MCF 10A (cell line): ENCODE data around the gene SLC22A1. TPM values are rescaled to one million over a fixed set of nuclear protein-coding genes. Genes with fewer than 3 reads are reported as not detected.

Experiments
- BruUV-seq: library from RNA; stranded (reverse); fragments of 400-500 nt; replicated peaks from 2 replicates; lab custom pipeline; 2021; lab: Mats Ljungman, UMichigan
- CTCF ChIA-PET: fragments of 300-600 bp; sonication (Branson Sonifier 250); formaldehyde crosslinking; extraction: SDS; loops from one replicate; lab custom pipeline; 2021; ENCODE audit warnings: antibody characterized with exemption, inconsistent platforms; lab: Yijun Ruan, JAX
- POLR2A ChIA-PET: fragments of 300-600, 350-650 bp; sonication (Branson Sonifier 250); formaldehyde crosslinking; extraction: SDS; loops from one replicate; lab custom pipeline; 2020; ENCODE audit warnings: antibody characterized with exemption, inconsistent platforms; lab: Yijun Ruan, JAX
- DNase-seq: peaks from one replicate; pipeline ENCODE4 v3.0.0-alpha.2; 2018; ENCODE audit not compliant: unreplicated experiment
- H3K27ac Mint-ChIP-seq: one replicate; pipeline ENCODE4 v1.8.0; 2022; ENCODE audit warnings: mild to moderate bottlenecking, low read depth, mixed read lengths; ENCODE audit not compliant: unreplicated experiment
- H3K27me3 Mint-ChIP-seq: one replicate; pipeline ENCODE4 v1.8.0; 2022; ENCODE audit warnings: mixed read lengths; ENCODE audit not compliant: insufficient read depth, unreplicated experiment
- H3K36me3 Mint-ChIP-seq: one replicate; pipeline ENCODE4 v1.8.0; 2022; ENCODE audit warnings: mild to moderate bottlenecking, moderate library complexity, mixed read lengths; ENCODE audit not compliant: insufficient read depth, unreplicated experiment
- H3K4me1 Mint-ChIP-seq: one replicate; pipeline ENCODE4 v1.8.0; 2022; ENCODE audit warnings: mixed read lengths; ENCODE audit not compliant: insufficient read depth, unreplicated experiment
- H3K4me3 Mint-ChIP-seq: one replicate; pipeline ENCODE4 v1.8.0; 2022; ENCODE audit warnings: mild to moderate bottlenecking, moderate library complexity, mixed read lengths; ENCODE audit not compliant: unreplicated experiment
- H3K9me3 Mint-ChIP-seq: one replicate; pipeline ENCODE4 v1.8.0; 2022; ENCODE audit warnings: mixed read lengths; ENCODE audit not compliant: unreplicated experiment
- intact Hi-C: fragments of 100-400 bp; cut with micrococcal nuclease; formaldehyde crosslinking; loops from 2 replicates; pipeline ENCODE4 v1.14.1; 2022
- total RNA-seq: library from RNA; stranded (reverse); gene quantifications from 2 replicates; pipeline ENCODE4 v1.2.3, GENCODE V29; 2022
- TF ChIP-seq, protein P1 (sequence below): fragments of 200-600 bp; IDR thresholded peaks from one replicate; pipeline ENCODE4 v1.8.0; 2022; ENCODE audit warnings: antibody characterized with exemption, mild to moderate bottlenecking; ENCODE audit not compliant: unreplicated experiment

The SLC22A1 gene
- total RNA-seq, 1 experiment from 2014 or later = 0.86 TPM

- H3K36me3 Mint-ChIP-seq = no peaks in the 10 kb centered on the region
- H3K4me3 Mint-ChIP-seq = no peak overlapping the region
- no peaks in the 10 kb centered on the region for H3K27me3 Mint-ChIP-seq
- POLR2A ChIA-PET = no interaction called here
- DNase-seq = no peak
- H3K4me1 Mint-ChIP-seq = no peaks in the 10 kb centered on the region
- H3K9me3 Mint-ChIP-seq = peaks cover under 1% of the 10 kb centered on the region
- intact Hi-C loops = no loop called here
- no peak overlapping the region for H3K27ac Mint-ChIP-seq
- TF ChIP-seq, protein P1, sequence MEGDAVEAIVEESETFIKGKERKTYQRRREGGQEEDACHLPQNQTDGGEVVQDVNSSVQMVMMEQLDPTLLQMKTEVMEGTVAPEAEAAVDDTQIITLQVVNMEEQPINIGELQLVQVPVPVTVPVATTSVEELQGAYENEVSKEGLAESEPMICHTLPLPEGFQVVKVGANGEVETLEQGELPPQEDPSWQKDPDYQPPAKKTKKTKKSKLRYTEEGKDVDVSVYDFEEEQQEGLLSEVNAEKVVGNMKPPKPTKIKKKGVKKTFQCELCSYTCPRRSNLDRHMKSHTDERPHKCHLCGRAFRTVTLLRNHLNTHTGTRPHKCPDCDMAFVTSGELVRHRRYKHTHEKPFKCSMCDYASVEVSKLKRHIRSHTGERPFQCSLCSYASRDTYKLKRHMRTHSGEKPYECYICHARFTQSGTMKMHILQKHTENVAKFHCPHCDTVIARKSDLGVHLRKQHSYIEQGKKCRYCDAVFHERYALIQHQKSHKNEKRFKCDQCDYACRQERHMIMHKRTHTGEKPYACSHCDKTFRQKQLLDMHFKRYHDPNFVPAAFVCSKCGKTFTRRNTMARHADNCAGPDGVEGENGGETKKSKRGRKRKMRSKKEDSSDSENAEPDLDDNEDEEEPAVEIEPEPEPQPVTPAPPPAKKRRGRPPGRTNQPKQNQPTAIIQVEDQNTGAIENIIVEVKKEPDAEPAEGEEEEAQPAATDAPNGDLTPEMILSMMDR = no peak
- no TSS peak for BruUV-seq
- CTCF ChIA-PET = interaction anchor here (0.6 to 1.5 kb wide), 3 partner anchors 59 to 294 kb away, joined by 4 to 5 read pairs (median 4); no protein-coding TSS in a partner anchor
These were observed 39.5 kb downstream of the SLC22A1 start for GRCh38 chr6:160160929-160161646.

GRCh38 chr6:160161647-160161986 lies 40.0 kb downstream of the SLC22A1 start:
- no TSS peak for BruUV-seq
- Mint-ChIP-seq H3K4me1 (no peaks in the 10 kb centered on the region), H3K27ac (no peak overlapping the region), H3K4me3 (no peak overlapping the region), H3K36me3 (no peaks in the 10 kb centered on the region), H3K27me3 (no peaks in the 10 kb centered on the region), H3K9me3 (no peaks in the 10 kb centered on the region)
- ChIA-PET POLR2A (interaction anchor here (0.5 kb wide), 1 partner anchor 33 kb away, joined by 4 read pairs; no protein-coding TSS in a partner anchor), CTCF (interaction anchor here (0.7 to 1.5 kb wide), 2 partner anchors 60 to 294 kb away, joined by 4 to 5 read pairs; no protein-coding TSS in a partner anchor)
- TF ChIP-seq, protein P1 = no peak
- DNase-seq = no peak
- intact Hi-C loops = no loop called here

DNA sequence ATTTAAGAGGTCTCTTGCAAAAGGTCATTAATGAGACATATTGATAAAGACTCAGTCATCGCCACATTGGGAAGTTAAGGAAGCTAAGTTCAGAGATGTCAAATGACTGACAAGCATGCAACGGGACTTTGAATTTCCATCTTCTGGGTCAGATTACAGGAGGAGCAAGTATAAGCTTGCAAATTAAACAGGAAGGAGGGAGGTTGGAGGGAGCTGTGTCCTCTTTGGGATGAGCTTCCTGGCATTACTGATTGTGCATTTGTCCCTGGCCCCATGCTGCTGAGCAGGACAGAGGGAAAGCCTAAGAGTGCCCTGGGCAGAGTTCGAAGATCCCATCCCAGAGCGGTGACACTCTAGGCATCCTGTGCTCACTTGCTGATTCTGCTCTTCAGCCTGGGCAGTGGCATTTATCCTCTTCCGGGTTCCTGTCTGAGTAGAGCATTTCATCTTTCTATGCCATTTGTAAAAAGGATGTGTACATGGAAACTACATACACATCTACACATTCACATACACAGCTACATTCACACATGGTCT lies 40.5 kb downstream of the SLC22A1 start:
- Mint-ChIP-seq H3K36me3 (no peaks in the 10 kb centered on the region), H3K4me3 (no peak overlapping the region), H3K27ac (no peak overlapping the region), H3K4me1 (no peaks in the 10 kb centered on the region), H3K27me3 (no peaks in the 10 kb centered on the region), H3K9me3 (no peaks in the 10 kb centered on the region)
- DNase-seq = no peak
- POLR2A ChIA-PET = interaction anchor here (0.5 kb wide), 1 partner anchor 34 kb away, joined by 4 read pairs; no protein-coding TSS in a partner anchor
- intact Hi-C loops = no loop called here
- CTCF ChIA-PET = interaction anchor here (0.6 to 1.5 kb wide), 4 partner anchors 24 to 1028 kb away, joined by 3 to 5 read pairs (median 4); no protein-coding TSS in a partner anchor
- TF ChIP-seq, protein P1 = no peak
- no TSS peak for BruUV-seq

GRCh38 chr6:160163425-160163824 lies 41.8 kb downstream of the SLC22A1 start:
- BruUV-seq = no TSS peak
- Mint-ChIP-seq H3K4me1 (no peaks in the 10 kb centered on the region), H3K27ac (no peak overlapping the region), H3K36me3 (no peaks in the 10 kb centered on the region), H3K27me3 (no peaks in the 10 kb centered on the region), H3K9me3 (no peaks in the 10 kb centered on the region), H3K4me3 (no peak overlapping the region)
- CTCF ChIA-PET = interaction anchor here (1.2 kb wide), 1 partner anchor 25 kb away, joined by 5 read pairs; no protein-coding TSS in a partner anchor
- DNase-seq = no peak
- TF ChIP-seq, protein P1 = no peak
- intact Hi-C loops = no loop called here
- POLR2A ChIA-PET = no interaction called here
